GM18499 (cell line): ENCODE data around the gene GAB2.

Experiments
- ATAC-seq: cut with Tn5 transposase; IDR thresholded peaks from one replicate; pipeline ENCODE4 v1.9.1; 2021; ENCODE audit warnings: moderate number of reproducible peaks; ENCODE audit not compliant: insufficient read depth, unreplicated experiment

Gene GAB2

GRCh38 chr11:78346799-78347198, 70.8 kb downstream of the GAB2 start:
- ATAC-seq: no peak

DNA sequence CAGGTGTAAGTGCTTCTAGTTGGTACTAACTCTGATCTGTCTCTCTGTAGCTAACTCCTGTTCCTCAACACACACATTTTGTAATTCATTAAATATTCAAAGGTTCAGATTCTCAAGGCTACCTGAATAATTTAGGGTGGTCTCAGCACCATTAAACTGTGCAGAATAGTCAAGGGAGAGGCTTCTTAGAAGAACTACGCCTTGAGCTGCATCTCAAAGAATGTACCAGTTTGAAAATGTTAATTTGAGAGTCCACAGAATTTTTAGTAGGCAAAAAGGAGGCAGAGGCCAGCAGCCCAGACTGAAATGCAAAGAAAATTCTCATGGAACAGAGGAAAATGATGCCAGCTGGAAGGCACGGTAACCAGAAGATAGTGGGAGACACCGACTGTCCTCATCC, 72.2 kb downstream of the GAB2 start:
- ATAC-seq: no peak

DNA sequence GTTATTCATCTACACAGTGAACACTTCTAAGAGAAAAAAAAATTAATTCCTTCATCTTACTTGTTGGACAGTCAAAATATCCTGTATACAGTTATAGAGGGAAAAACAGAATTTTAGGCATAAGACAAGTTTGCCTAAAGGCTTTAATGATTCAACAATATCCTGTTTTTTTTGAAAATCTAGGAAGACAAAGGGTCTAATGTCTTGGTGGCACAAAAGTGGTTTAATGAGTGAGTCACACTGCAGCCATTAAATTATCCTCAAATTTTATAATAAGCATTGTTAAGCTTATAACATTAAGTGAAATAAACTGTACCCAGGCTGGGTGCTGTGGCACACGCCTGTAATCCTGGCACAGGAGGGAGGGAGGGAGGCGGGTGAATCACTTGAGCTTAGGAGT, 72.9 kb downstream of the GAB2 start:
- ATAC-seq: no peak

- no peak for ATAC-seq
These were observed 73.5 kb downstream of the GAB2 start for GRCh38 chr11:78344094-78344493.

DNA sequence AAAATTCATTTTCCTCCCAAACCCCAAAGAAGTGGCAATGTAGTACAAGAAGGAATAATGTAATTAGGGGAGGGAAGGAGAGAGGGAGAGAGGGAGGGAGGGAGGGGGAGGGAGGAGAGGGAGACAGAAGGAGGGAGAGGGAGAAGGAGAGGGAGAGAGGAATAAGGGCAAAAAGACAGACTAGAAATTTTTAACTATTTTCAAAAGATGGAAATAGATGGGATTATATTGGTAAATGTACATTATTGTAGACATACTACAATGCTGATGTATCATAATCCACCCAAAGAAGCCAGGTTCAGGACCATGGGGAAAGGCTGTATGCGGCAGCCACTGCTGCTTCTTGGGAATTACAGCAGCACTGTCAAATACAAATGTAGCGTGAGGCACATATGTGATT, 74.3 kb downstream of the GAB2 start:
- no peak for ATAC-seq

- ATAC-seq: no peak
These were observed 75.8 kb downstream of the GAB2 start for GRCh38 chr11:78341841-78342240.

GRCh38 chr11:78340530-78340929, 77.1 kb downstream of the GAB2 start:
- no peak for ATAC-seq

DNA sequence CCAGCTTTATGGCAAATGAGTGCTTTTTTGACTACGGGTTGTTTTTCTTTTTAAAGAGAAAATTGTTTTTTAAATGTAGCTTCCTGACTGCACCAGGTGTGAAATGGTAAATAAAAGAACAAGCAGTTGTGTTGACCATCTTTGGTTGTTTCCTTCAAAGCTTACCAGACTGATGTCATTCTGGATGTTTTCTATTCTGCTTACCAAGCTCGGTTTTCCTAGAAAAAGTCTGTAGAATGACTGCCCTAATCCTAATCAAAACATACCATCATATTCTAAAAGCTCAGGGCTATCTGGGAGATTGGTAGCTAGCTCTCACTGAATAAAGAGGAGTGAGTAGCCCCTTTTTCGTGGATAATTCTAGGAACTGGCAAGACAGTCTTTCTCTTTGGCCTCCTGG, 77.7 kb downstream of the GAB2 start:
- no peak for ATAC-seq

DNA sequence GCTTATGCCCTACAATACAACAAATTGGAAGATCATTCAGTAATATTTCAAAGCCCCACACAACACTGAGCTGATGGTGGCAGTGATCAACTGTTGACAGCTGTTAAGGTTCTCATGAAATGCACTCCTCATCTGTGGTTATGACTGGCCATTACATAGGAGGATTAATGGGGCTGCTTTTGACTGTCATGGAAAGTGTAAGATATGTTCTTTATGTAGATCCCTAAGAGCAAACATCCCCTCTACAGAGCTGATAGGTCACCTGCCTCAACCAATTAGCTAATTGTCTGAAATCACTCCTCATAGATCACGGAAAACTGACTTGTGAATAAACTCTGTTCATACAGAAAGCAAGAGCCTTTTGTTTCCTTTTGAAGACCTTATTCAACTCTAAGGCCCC, 78.1 kb downstream of the GAB2 start:
- ATAC-seq: no peak

DNA sequence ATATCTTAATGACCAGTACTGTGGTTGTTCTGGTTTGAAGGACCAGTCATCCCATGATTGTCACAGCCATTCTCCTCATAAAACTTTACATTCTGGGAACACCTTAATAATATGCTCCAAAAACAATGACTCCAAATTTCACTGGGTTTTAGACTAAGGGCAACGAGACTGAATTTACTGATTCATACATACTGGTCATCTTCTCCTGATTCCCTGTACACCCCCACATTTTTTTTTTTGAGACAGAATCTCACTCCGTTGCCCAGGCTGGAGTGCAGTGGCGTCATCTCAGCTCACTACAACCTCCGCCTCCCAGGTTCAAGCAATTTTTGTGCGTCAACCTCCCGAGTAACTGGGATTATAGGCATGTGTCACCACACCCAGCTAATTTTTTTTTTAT, 78.9 kb downstream of the GAB2 start:
- ATAC-seq: no peak

- no peak for ATAC-seq
These were observed 79.5 kb downstream of the GAB2 start for GRCh38 chr11:78338138-78338537.

DNA sequence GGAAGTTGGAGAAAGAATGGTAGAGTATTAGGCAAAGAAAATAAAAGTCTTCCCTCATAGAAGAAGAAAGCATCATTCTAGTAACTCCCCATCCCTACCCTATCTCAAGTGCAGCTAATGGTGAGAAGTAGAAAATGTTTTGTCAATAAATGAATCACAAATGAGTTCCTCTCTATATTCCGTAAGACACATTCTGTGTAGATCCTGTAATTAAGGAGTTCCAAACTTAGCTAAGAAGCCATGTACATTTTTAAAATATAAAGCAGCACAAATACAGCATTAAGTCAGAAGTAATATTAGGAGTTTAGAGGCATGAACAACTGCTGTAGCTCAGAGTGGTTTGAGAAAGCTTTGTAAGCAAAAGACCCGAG, 80.1 kb downstream of the GAB2 start:
- ATAC-seq: no peak

GRCh38 chr11:78336877-78337553, 80.6 kb downstream of the GAB2 start:
- no peak for ATAC-seq

GRCh38 chr11:78334109-78334508, 83.5 kb downstream of the GAB2 start:
- ATAC-seq: no peak

DNA sequence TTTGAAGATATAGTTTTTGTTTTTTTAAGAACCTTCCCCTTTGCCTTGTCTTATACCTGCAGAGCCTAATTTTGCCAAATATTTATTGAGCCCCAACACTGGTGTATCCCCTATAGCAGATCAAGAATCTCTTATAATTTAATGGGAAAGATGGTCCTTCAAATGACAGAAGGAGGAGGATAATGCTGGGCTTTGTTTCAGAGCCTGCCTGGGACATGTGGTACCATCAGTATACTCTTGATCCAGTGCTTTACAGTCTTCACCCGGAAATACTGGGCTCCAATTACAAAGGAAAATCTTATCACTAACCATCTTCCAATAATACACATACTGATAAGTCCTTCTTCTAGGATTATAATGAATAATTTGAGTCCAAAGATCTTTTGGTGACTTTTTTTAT, 84.7 kb downstream of the GAB2 start:
- no peak for ATAC-seq

GRCh38 chr11:78332174-78332866, 85.3 kb downstream of the GAB2 start:
- ATAC-seq: no peak

GRCh38 chr11:78331711-78332110, 85.9 kb downstream of the GAB2 start:
- no peak for ATAC-seq

DNA sequence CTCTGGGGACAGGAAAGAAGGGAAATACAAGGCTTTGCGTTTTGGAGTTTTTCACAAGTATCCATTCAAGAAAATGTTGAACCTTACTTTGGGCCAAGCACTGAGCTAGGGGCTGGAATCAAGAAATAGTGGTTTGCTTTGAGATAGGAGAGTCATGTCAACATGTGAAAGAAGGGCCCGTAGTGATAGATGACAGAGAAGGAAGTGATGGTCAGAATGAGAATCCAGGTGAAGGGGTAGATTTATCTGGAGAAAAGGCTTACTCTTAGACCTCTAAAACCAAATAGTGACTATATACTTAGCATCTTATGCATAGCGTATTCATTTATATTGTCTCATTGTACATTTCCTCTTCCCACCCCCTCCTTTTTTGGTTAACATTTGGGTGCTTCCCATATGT, 87.3 kb downstream of the GAB2 start:
- ATAC-seq: no peak

- no peak for ATAC-seq
These were observed 89.7 kb downstream of the GAB2 start for GRCh38 chr11:78327945-78328344.

DNA sequence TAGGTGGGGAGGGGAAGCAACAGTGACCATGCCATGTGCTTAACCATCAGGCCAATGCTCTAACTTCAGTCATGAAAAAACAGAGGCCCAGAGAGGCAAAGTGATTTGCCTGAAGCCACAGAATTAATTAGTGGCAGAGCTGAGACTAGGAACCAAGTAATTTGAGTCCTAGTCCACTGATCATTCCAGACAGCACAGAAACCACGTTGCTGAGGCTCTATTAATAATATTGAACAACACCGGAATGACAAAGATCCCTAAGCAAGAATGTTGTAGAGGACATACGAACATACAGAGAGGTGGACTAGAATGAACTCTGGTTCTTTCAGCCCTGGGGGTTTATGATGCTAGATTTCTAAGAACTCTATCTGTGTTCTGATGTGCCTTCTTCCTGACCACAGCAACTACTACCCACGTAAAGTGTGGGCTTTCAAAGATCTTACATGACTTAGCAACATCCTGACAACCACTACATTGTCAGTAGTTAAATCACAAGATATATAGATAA, 92.3 kb downstream of the GAB2 start:
- no peak for ATAC-seq

DNA sequence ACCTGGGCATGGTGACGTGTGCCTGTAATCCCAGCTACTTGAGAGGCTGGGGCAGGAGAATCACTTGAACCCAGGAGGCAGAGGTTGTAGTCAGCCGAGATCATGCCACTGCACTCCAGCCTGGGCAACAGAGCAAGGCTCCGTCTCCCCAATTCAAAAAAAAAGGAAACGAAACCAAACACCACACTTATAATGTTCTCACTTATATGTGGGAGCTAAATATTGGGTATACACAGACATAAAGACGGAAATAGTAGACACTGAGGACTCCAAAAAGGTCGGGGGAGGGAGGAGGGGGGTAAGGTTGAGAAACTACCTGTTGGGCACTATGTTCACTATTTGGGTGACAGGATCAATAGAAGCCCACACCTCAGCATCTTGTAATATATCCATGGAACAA, 94.3 kb downstream of the GAB2 start:
- no peak for ATAC-seq

DNA sequence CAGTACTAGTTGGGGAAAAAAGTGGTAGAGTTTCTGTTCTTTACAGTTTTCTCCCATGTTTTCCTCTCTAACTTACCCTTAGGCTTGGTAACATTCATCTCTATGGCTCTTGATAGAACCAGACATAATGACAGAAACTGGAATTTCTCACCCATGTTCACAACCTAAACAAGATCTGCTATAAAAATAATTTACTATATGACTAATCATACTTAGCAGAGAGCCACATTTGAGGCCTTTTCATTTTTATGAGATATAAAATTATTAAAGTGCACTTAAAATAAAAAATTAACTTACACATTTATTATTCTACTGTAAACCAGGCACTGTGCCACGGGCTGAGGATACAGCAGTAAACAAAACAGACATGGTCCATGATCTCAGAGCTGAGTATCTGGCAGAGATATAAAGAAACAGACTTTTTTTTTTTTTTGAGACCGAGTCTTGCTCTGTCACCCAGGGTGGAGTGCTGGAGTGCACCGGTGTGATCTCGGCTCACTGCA, 98.1 kb downstream of the GAB2 start:
- no peak for ATAC-seq
